Stimulated activated CD4-positive, alpha-beta T cell treated with anti-CD3 and anti-CD28 coated beads, TNF-alpha, amount 100 ng/mL, for 48 hours (primary cell): ENCODE measurements around the gene PDE6B.
"Not testable (repeated sequence)": the region's sequence is repeated elsewhere in the genome, so short reads cannot be mapped to it uniquely, and the experiment has no call there.

Experiments
- DNase-seq, 3 donors: peaks; one replicate each; pipeline ENCODE4 v3.0.0-alpha.2; 2020; ENCODE audit warnings: low read depth in 3 of 3

PDE6B gene

GRCh38 chr4:635851-636627 is 10.7 kb downstream of the PDE6B start:
- DNase-seq: no peak

- no peak for DNase-seq
Measured at GRCh38 chr4:636628-637159, 11.3 kb downstream of the PDE6B start.

- no peak for DNase-seq
Measured at GRCh38 chr4:637536-638280, 12.3 kb downstream of the PDE6B start.

GRCh38 chr4:642366-642765 is 17.0 kb downstream of the PDE6B start:
- DNase-seq: not testable (repeated sequence)

GRCh38 chr4:646460-646859 is 21.1 kb downstream of the PDE6B start:
- peak in 1 of 3 donors; percentile 30 for DNase-seq

- no peak for DNase-seq
Measured at GRCh38 chr4:647481-647880, 22.1 kb downstream of the PDE6B start.

- no peak for DNase-seq
Measured at GRCh38 chr4:648579-649292, 23.4 kb downstream of the PDE6B start.

- no peak for DNase-seq
Measured at GRCh38 chr4:649293-649625, 23.9 kb downstream of the PDE6B start.

- DNase-seq: no peak
Measured at GRCh38 chr4:649751-650310, 24.5 kb downstream of the PDE6B start.

GRCh38 chr4:650461-650860 is 25.1 kb downstream of the PDE6B start:
- no peak for DNase-seq

GRCh38 chr4:650951-651883 is 25.8 kb downstream of the PDE6B start:
- DNase-seq: no peak

GRCh38 chr4:651884-652642 is 26.7 kb downstream of the PDE6B start:
- DNase-seq: no peak

- no peak for DNase-seq
Measured at GRCh38 chr4:653080-653821, 27.9 kb downstream of the PDE6B start.

- no peak for DNase-seq
Measured at GRCh38 chr4:653831-654502, 28.6 kb downstream of the PDE6B start.

- no peak for DNase-seq
Measured at GRCh38 chr4:654503-654845, 29.1 kb downstream of the PDE6B start.

- DNase-seq: no peak
Measured at GRCh38 chr4:654871-655463, 29.6 kb downstream of the PDE6B start.

- no peak for DNase-seq
Measured at GRCh38 chr4:655464-656151, 30.2 kb downstream of the PDE6B start.
